ENCODE data around the gene CSPG4.
A peak's percentile ranks its signal among the peaks of the same experiment; 100 is the strongest.
"Not testable (repeated sequence)": the region's sequence is repeated elsewhere in the genome, so short reads cannot be mapped to it uniquely, and the experiment has no call there.

Gene CSPG4

DNA sequence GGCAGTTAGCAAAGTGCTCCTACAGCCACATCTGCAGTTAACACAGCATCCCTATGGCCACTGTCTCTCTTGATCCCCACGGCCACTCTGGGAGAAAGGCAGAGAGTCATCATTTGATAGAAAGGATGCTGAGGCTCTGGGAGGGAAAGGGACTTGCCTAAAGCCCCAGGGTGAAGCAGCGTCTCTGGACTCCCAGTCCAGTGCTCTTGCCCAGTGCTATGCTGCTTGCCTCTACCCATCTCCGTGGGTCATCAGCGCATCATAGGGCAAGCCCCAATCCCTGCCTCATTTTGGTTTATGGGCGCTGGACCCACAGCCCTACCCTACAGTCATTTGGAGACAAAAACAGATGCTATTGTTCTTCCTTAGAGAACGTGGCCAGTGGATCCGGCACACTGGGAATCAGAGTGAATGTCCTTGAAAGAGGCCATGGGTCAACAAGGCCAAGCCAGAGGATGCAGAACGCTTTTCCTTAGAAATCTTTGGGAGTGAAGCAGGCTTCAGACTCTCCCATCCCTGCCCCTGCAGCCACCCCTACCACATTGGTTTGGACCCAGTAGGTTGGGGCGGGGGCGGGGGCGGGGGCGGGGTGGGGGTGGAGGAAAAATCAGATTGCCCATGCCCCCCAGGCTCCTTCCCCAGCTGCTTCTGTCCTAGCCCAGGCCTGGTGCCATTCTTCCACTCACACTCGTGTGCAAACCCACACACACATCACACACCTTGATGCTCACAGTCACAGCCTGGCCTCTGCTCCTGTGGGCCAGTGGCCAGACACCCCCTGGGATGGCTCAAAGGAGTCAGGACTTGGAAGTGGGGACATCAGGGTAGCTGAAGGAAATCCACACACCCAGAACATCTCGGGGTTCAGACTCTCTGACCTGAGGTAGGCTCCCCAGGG, 24.7 kb upstream of the CSPG4 start:
- not testable (repeated sequence) for H3K9ac ChIP-seq (ENCODE audit: low read depth, low read length); H3K9me3 ChIP-seq (replicated peaks; ENCODE audit: low read length); H3K36me3 ChIP-seq (ENCODE audit: insufficient read depth, low read length); H3K27me3 ChIP-seq (ENCODE audit: control insufficient read depth, insufficient read depth, low read length); H3K4me1 ChIP-seq (ENCODE audit: control insufficient read depth, insufficient read depth, low read length)
- peak overlapping the region; percentile 77 for H3K4me3 ChIP-seq (ENCODE audit: low read length)
- peak overlapping the region; percentile 98 for H3K4me2 ChIP-seq (ENCODE audit: low read length)

DNA sequence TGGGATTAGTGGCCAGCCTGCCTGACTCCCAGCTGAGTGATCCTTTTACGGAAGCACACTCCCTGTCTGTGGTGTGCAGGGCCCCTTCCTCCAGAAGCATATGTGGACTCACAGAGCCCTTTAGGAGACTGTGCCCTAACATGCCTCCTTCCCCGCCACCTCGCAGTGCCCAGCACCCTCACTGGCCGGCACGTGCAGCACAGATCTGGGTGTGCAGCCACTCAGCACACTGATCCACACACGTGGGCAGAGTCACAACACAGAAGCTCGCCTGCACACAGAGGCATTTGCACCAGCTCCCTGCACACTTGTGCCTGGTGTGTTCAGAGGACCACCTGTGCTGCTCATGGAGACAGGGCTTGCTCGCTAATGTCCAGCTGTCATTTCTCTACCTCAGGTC, 23.6 kb upstream of the CSPG4 start:
- Histone ChIP-seq H3K36me3 (ENCODE audit: insufficient read depth, low read length) (no peaks in the 10 kb centered on the region), H3K4me2 (ENCODE audit: low read length) (no peak overlapping the region), H3K9ac (ENCODE audit: low read depth, low read length) (no peak overlapping the region), H3K4me3 (ENCODE audit: low read length) (no peak overlapping the region), H3K4me1 (ENCODE audit: control insufficient read depth, insufficient read depth, low read length) (peaks cover 3% of the 10 kb centered on the region), H3K9me3 (replicated peaks; ENCODE audit: low read length) (no peaks in the 10 kb centered on the region), H3K27me3 (ENCODE audit: control insufficient read depth, insufficient read depth, low read length) (peaks cover 8% of the 10 kb centered on the region)

DNA sequence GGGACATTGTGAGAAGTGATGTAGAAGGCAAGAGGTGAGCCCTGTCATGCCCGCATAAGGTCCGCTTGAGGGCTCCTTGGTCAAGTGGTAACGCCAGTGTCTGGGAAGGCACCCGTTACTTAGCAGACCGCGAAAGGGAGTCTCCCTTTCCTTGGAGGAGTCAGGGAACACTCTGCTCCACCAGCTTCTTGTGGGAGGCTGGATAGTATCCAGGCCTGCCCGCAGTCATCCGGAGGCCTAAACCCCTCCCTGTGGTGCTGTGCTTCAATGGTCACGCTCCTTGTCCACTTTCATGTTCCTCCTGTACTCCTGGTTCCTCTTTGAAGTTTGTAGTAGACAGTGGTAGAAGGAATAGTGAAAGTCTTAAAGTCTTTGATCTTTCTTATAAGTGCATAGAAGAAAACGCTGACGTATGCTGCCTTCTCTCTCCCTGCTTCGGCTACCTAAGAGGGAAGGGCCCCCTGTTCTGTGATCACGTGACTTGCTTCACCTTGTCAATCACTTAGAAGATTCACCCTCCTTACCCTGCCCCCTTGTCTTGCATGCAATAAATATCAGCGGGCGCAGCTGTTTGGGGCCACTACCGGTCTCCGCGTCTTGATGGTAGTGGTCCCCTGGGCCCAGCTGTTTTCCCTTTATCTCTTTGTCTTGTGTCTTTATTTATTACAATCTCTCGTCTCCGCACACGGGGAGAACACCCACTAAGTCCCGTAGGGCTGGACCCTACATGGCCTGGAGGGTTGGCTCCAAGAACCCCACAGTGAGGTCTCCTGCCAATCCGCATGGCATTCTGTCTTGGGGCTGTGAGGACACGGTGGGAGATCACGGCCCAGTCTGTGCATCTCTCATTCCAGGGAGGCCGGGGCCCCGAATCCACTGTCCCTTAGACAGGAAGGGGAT, 22.5 kb upstream of the CSPG4 start:
- H3K27me3 ChIP-seq (ENCODE audit: control insufficient read depth, insufficient read depth, low read length); H3K36me3 ChIP-seq (ENCODE audit: insufficient read depth, low read length); H3K4me2 ChIP-seq (ENCODE audit: low read length); H3K9ac ChIP-seq (ENCODE audit: low read depth, low read length); H3K9me3 ChIP-seq (replicated peaks; ENCODE audit: low read length); H3K4me1 ChIP-seq (ENCODE audit: control insufficient read depth, insufficient read depth, low read length); H3K4me3 ChIP-seq (ENCODE audit: low read length): not testable (repeated sequence)

DNA sequence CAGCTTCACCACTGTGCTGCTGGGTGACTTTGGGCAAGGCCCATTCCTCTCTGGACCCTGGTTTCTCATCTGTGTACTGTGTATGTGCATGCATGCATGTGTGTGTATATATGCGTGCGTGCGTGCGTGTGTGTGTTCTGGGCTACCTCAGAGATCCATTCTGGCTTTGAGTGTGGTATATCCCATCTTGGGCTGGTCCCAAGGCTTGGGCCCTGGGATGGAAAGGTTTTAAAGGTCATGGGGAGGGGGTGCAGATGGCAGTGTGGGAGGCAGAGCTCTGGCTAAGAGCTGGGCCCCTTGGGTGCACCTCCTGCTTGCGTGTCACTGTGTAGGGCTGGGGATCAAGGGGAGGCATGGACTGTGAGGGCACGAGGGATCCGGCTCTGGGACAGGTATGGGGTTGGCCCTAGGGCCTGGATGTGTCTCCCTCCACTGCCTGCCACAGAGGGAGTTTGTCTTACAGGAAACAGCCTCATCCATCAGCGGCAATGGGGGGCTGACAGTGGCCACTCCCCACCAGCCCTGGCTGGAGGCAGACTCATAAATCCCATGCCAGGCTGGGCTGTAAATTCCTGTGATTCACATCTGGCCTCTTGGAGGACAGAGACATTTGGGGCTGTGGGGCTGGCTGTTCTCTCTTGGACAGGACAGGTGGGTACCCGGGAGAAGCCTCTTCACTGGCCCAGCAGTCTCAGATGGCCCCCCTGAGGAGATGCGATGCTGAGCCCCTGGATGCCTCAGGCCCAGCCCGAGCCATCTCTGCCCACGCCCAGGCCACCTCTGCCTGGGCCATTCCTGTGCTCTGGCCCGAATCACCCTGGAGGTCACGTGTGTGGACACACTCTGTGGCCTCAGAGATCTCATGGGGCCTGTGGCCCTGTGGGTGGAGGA, 21.4 kb upstream of the CSPG4 start:
- Histone ChIP-seq H3K4me1 (ENCODE audit: control insufficient read depth, insufficient read depth, low read length) (peaks cover 2% of the 10 kb centered on the region), H3K27me3 (ENCODE audit: control insufficient read depth, insufficient read depth, low read length) (no peaks in the 10 kb centered on the region), H3K36me3 (ENCODE audit: insufficient read depth, low read length) (no peaks in the 10 kb centered on the region), H3K4me3 (ENCODE audit: low read length) (no peak overlapping the region), H3K4me2 (ENCODE audit: low read length) (no peak overlapping the region), H3K9ac (ENCODE audit: low read depth, low read length) (no peak overlapping the region), H3K9me3 (replicated peaks; ENCODE audit: low read length) (no peaks in the 10 kb centered on the region)

DNA sequence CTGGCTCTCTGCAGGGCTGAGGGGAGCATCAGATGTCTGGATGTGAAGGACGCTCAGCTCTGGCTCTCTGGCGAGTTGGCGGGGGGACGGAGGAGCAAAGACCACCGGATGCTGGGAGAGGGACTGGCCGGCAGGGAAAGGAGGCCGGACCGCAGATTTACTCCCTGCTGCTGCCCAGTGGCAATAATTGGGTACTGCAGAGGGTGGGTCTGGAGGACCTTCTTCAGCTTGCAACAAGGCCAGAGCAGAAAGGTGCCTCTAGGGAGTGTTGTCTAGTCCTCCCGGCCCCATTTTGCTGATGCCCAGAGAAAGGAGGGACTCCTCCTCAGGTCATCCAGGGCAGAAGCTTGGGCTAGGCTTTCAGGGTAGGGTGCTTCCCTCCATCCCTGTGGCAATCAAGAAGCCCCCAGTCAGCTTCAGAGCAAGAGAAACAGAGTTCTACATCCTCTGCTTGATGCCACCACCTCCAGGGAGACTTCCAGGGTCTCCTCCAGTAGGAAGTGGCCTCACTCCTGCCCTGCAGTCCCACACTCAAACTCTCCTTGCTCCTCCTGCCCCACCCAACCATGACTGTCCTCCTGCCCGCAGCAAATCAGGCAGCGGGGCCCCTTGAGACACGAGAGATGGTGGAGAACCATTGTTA, 20.3 kb upstream of the CSPG4 start:
- Histone ChIP-seq H3K4me3 (ENCODE audit: low read length) (no peak overlapping the region), H3K9ac (ENCODE audit: low read depth, low read length) (no peak overlapping the region)

DNA sequence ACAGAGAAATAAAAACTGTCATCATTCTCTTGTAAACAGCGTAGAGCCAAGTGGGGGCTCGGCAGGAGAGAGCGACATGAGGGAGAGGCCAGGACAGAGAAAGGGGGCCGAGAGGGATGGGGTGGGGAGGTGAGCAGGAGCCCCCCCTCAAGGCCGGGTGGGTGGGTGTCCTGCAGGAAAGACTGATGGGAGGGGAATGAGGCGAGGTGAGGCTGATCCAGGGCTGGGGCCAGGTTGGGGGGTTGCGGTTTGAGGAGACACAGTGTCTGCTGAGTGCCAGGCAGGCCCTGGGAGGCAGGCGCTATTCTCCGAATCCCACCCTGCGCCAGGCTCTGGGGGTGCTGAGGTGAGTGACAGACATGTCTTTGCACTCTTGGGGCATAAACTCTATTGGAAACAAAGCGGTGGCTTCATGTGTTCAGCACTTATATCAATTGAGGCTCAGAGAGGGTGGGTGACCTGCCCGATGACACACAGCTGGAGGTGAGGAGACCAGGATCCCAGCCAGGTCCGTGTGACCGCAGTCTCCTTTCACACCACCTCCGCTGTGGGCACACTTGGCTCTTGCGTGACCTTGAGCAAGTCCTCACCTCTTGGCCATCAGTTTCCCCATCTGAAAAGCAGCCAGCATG, 19.6 kb upstream of the CSPG4 start:
- H3K4me2 ChIP-seq (ENCODE audit: low read length), result no peak overlapping the region
- no peak overlapping the region for H3K4me3 ChIP-seq (ENCODE audit: low read length)
- H3K4me1 ChIP-seq (ENCODE audit: control insufficient read depth, insufficient read depth, low read length), result no peaks in the 10 kb centered on the region

More for the DNA sequence above, 20.3 kb upstream of the CSPG4 start:
- no peaks in the 10 kb centered on the region for H3K36me3 ChIP-seq (ENCODE audit: insufficient read depth, low read length)
- no peaks in the 10 kb centered on the region for H3K4me1 ChIP-seq (ENCODE audit: control insufficient read depth, insufficient read depth, low read length)
- no peak overlapping the region for H3K4me2 ChIP-seq (ENCODE audit: low read length)
- H3K9me3 ChIP-seq (replicated peaks; ENCODE audit: low read length), result no peaks in the 10 kb centered on the region
- no peaks in the 10 kb centered on the region for H3K27me3 ChIP-seq (ENCODE audit: control insufficient read depth, insufficient read depth, low read length)

DNA sequence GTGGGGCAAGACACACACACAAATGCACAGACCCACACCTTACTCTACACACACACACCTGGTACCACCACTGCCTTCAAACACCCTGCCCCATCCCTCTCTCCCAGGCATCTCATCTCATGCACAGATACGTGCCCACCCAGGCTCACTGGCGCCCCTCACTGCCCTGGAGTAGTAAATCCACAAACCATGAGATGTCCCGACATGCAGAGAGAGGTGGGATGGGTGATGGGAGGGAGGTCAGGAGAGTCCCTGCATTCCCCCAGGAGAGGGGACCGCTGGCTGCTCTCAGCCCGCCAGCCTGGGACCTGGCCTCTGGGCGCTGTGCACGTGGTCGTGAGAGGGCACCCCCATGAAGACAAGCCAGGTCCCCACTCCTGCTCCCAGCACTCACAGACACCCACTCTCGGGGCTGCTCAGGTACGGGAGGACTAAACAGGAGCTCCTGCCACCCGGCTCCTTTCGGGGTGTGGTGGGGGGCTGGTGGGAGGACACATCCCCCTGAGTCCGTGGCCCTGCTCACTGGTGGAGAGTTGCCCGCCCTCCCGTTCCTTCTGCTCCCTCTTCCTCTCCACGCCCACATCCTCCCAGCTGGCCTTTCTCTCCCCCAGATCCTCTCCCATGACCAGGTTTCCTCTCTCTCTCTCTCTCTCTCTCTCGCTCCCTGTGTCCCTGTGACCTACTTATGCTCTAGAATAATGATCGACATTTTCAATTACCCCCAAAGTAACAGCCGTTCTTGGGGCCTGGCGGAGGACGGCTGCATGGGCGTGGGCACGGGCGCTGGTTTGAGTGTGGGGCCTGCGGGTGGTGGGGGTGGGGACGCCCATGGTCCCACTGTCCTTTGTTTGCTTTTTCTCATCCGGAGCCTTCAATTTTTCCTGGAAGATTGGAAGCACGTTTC, 18.9 kb upstream of the CSPG4 start:
- Histone ChIP-seq H3K4me3 (ENCODE audit: low read length) (no peak overlapping the region), H3K4me1 (ENCODE audit: control insufficient read depth, insufficient read depth, low read length) (no peaks in the 10 kb centered on the region), H3K27me3 (ENCODE audit: control insufficient read depth, insufficient read depth, low read length) (no peaks in the 10 kb centered on the region), H3K9ac (ENCODE audit: low read depth, low read length) (no peak overlapping the region), H3K36me3 (ENCODE audit: insufficient read depth, low read length) (no peaks in the 10 kb centered on the region), H3K9me3 (replicated peaks; ENCODE audit: low read length) (no peaks in the 10 kb centered on the region), H3K4me2 (ENCODE audit: low read length) (no peak overlapping the region)

More for the DNA sequence above, 19.6 kb upstream of the CSPG4 start:
- H3K27me3 ChIP-seq (ENCODE audit: control insufficient read depth, insufficient read depth, low read length), result no peaks in the 10 kb centered on the region
- no peaks in the 10 kb centered on the region for H3K36me3 ChIP-seq (ENCODE audit: insufficient read depth, low read length)
- H3K9me3 ChIP-seq (replicated peaks; ENCODE audit: low read length), result no peaks in the 10 kb centered on the region
- H3K9ac ChIP-seq (ENCODE audit: low read depth, low read length), result no peak overlapping the region

DNA sequence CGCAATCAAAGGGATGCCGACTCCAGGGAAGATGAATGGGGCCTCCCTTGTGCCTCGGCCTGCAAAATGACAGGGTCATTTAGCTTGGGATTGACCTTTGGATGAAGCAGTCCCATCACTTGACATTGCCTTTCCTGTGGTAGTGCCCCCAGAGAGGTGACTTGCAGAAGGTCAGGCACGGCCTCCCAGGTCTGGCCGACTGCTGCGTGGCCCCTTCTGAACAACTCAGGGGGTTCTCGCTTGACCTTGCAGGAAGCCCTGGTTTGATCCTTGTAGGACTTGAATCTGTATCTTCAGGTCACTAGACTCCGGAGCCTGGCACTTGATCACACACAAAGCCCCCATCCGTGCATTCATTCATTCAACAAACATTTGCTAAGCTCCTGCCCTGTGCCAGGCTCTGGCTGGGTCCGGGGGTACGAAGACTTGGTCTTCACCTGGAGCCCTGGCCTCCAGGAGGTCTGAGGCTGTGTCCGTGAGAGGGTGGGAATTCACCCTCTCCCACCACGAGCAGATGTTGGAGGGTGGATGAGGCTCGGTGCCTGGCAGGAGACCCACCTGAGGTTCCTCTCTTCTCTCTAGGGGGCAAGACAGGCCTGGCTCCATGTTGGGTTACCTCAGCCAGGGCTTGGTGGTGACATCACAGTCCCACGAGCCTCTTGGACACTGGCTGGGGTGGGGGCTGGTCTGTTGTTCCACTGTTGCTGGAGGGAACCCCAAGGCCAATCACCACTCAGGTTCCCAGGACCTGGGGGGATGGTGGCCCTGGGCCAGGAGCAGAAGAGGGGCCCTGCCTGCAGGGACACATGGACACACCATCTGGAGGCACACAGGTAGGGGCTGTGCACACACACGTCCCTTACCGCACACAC, 18.0 kb upstream of the CSPG4 start:
- not testable (repeated sequence) for H3K4me2 ChIP-seq (ENCODE audit: low read length); H3K27me3 ChIP-seq (ENCODE audit: control insufficient read depth, insufficient read depth, low read length); H3K4me1 ChIP-seq (ENCODE audit: control insufficient read depth, insufficient read depth, low read length); H3K4me3 ChIP-seq (ENCODE audit: low read length); H3K9me3 ChIP-seq (replicated peaks; ENCODE audit: low read length); H3K36me3 ChIP-seq (ENCODE audit: insufficient read depth, low read length); H3K9ac ChIP-seq (ENCODE audit: low read depth, low read length)

DNA sequence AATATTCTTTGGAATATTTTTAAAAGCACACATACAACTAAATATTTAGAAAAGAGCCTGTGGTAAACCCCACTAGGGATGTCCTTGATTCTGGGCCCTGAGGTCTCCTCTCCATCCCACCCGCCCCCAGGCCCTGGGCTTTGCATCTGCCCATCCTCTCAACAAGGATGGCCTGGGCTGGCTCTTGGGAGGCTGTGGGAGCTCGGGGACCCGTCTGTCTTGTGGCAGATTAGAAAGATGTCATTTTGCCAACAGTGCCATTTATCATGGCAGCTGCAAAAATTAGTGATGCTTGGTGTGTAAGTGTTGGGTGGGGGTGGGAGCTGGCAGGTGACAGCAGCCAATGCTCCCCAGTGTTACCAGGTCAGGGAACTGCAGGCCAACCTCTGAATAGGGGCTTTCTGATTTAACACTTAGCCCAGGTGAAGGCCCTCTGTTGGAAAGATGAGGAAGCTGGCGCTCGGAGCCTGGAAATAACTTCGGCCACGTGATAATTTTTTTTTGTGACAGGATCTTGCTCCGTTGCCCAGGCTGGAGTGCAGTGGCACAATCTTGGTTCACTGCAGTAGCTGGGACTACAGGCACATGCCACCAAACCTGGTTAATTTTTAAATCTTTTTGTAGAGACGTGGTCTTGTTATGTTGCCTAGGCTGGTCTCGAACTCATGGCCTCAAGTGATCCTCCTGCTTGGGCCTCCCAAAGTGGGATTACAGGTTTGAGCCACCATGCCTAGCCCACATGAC, 16.9 kb upstream of the CSPG4 start:
- Histone ChIP-seq H3K4me2 (ENCODE audit: low read length) (no peak overlapping the region), H3K4me1 (ENCODE audit: control insufficient read depth, insufficient read depth, low read length) (no peaks in the 10 kb centered on the region), H3K9me3 (replicated peaks; ENCODE audit: low read length) (no peaks in the 10 kb centered on the region), H3K27me3 (ENCODE audit: control insufficient read depth, insufficient read depth, low read length) (no peaks in the 10 kb centered on the region), H3K9ac (ENCODE audit: low read depth, low read length) (no peak overlapping the region), H3K4me3 (ENCODE audit: low read length) (no peak overlapping the region), H3K36me3 (ENCODE audit: insufficient read depth, low read length) (no peaks in the 10 kb centered on the region)
